ENCODE measurements around the gene FGFBP3. TPM values are rescaled to one million over a fixed set of nuclear protein-coding genes. Genes with fewer than 3 reads are reported as not detected.

The FGFBP3 gene
- total and polyA plus RNA-seq, 2 of the 13 experiments (the other 11 are each of a cell fraction or from before 2014, with no cell fraction given), result 0.50 to 2.0 TPM

- TF ChIP-seq ZNF609 (CRISPR knock-in tag; IDR thresholded peaks at IDR 0.05; ENCODE audit: borderline replicate concordance) (no peak), GATA4 (IDR thresholded peaks at IDR 0.05; ENCODE audit: borderline replicate concordance, low read depth) (no peak), MEF2D (CRISPR knock-in tag; IDR thresholded peaks at IDR 0.05) (no peak), ZNF883 (CRISPR knock-in tag; IDR thresholded peaks at IDR 0.05; ENCODE audit: not compliant biosample characterization) (no peak), ZSCAN25 (CRISPR knock-in tag; IDR thresholded peaks at IDR 0.05) (no peak), ZNF253 (CRISPR knock-in tag; IDR thresholded peaks at IDR 0.05; ENCODE audit: borderline replicate concordance) (no peak), ZHX2 (IDR thresholded peaks at IDR 0.05; ENCODE audit: low read depth) (no peak), ZHX2 (CRISPR knock-in tag; IDR thresholded peaks at IDR 0.05; ENCODE audit: borderline replicate concordance) (no peak), CREB1 (IDR thresholded peaks at IDR 0.05) (no peak), CREB1 (CRISPR knock-in tag; IDR thresholded peaks at IDR 0.05) (no peak), CC2D1A (CRISPR knock-in tag; IDR thresholded peaks at IDR 0.05) (no peak), ZNF790 (CRISPR knock-in tag; IDR thresholded peaks at IDR 0.05; ENCODE audit: borderline replicate concordance) (no peak), REXO4 (CRISPR knock-in tag; IDR thresholded peaks at IDR 0.05; ENCODE audit: borderline replicate concordance) (no peak), ZNF382 (CRISPR knock-in tag; IDR thresholded peaks at IDR 0.05; ENCODE audit: borderline replicate concordance) (no peak), RBFOX2 (IDR thresholded peaks at IDR 0.05; ENCODE audit: low read depth, low read length) (no peak), ZNF234 (CRISPR knock-in tag; conservative IDR thresholded peaks at IDR 0.05) (no peak), HNRNPH1 (optimal IDR thresholded peaks at IDR 0.05; ENCODE audit: low read depth, low read length) (no peak), RFXAP (CRISPR knock-in tag; IDR thresholded peaks at IDR 0.05; ENCODE audit: borderline replicate concordance) (no peak)
Observed at GRCh38 chr10:91909117-91909677, at the start of gene FGFBP3 (continued).

Data from HepG2 (cell line).